ENCODE results near the gene HOXD13. TPM values are rescaled to one million over a fixed set of nuclear protein-coding genes. Genes with fewer than 3 reads are reported as not detected.
A peak's percentile ranks its signal among the peaks of the same experiment; 100 is the strongest.

HOXD13 gene
- total and polyA plus RNA-seq, 2 experiments from 2014 or later: not detected

DNA sequence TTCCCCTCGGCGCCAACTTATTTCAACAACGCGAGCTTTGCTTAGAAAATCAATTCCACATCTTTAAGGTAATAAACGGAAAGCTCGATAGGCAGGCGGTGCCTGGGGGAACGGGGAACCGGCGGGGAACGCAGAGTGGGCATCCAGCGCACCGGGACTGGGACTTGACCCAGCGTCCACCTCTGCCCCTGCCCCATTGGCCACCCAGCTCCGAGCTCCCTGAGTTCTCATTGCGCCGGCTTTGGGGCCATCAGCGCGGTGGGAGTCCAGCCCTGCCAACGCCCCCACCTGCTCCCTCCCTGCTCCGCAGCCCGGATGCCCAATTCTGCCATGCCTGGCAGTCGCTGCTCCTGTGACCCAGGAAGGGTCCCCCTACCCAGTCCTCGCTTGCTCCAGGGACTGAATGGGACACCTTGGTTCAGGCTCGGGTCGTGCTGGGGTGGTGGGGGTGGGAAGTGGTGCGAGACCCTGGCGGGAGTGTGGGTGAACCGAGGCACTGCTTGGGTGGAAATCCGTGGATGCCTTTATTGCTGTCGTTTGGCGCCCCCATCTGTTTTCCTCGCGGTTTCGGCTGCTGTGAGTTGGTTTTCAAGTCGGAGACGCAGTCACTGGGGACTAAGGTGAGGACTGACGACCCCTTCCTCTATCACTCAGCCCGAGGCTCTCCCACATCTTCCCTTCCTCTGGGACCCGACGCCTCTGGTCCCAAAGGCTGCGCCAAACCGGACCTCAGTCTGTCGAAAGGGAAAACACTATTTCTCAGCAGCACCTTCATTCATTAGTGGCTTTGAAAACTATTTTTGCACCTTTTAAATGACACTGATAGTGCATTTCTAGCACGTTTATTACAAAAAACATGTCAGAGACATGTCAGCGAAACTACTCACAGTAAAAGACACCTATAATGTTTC is 6.4 kb upstream of the HOXD13 start (continued):
- TF ChIP-seq, protein P1, sequence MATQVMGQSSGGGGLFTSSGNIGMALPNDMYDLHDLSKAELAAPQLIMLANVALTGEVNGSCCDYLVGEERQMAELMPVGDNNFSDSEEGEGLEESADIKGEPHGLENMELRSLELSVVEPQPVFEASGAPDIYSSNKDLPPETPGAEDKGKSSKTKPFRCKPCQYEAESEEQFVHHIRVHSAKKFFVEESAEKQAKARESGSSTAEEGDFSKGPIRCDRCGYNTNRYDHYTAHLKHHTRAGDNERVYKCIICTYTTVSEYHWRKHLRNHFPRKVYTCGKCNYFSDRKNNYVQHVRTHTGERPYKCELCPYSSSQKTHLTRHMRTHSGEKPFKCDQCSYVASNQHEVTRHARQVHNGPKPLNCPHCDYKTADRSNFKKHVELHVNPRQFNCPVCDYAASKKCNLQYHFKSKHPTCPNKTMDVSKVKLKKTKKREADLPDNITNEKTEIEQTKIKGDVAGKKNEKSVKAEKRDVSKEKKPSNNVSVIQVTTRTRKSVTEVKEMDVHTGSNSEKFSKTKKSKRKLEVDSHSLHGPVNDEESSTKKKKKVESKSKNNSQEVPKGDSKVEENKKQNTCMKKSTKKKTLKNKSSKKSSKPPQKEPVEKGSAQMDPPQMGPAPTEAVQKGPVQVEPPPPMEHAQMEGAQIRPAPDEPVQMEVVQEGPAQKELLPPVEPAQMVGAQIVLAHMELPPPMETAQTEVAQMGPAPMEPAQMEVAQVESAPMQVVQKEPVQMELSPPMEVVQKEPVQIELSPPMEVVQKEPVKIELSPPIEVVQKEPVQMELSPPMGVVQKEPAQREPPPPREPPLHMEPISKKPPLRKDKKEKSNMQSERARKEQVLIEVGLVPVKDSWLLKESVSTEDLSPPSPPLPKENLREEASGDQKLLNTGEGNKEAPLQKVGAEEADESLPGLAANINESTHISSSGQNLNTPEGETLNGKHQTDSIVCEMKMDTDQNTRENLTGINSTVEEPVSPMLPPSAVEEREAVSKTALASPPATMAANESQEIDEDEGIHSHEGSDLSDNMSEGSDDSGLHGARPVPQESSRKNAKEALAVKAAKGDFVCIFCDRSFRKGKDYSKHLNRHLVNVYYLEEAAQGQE (IDR thresholded peaks at IDR 0.05; ENCODE audit: unreplicated experiment): no peak
- TF ChIP-seq, protein P2, sequence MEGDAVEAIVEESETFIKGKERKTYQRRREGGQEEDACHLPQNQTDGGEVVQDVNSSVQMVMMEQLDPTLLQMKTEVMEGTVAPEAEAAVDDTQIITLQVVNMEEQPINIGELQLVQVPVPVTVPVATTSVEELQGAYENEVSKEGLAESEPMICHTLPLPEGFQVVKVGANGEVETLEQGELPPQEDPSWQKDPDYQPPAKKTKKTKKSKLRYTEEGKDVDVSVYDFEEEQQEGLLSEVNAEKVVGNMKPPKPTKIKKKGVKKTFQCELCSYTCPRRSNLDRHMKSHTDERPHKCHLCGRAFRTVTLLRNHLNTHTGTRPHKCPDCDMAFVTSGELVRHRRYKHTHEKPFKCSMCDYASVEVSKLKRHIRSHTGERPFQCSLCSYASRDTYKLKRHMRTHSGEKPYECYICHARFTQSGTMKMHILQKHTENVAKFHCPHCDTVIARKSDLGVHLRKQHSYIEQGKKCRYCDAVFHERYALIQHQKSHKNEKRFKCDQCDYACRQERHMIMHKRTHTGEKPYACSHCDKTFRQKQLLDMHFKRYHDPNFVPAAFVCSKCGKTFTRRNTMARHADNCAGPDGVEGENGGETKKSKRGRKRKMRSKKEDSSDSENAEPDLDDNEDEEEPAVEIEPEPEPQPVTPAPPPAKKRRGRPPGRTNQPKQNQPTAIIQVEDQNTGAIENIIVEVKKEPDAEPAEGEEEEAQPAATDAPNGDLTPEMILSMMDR (conservative IDR thresholded peaks at IDR 0.05; ENCODE audit: low read depth in 2 of 2): peak; percentile 69 to 72
- TF ChIP-seq, protein P3, sequence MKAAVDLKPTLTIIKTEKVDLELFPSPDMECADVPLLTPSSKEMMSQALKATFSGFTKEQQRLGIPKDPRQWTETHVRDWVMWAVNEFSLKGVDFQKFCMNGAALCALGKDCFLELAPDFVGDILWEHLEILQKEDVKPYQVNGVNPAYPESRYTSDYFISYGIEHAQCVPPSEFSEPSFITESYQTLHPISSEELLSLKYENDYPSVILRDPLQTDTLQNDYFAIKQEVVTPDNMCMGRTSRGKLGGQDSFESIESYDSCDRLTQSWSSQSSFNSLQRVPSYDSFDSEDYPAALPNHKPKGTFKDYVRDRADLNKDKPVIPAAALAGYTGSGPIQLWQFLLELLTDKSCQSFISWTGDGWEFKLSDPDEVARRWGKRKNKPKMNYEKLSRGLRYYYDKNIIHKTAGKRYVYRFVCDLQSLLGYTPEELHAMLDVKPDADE (IDR thresholded peaks at IDR 0.05): no peak
- TF ChIP-seq JUNB (IDR thresholded peaks at IDR 0.05; ENCODE audit: unreplicated experiment) (no peak), NANOG (IDR thresholded peaks at IDR 0.05; ENCODE audit: borderline replicate concordance) (no peak), EZH2phosphoT487 (IDR thresholded peaks at IDR 0.05; ENCODE audit: unreplicated experiment) (peak; percentile 50), CREB1 (CRISPR knock-in tag; IDR thresholded peaks at IDR 0.05; ENCODE audit: low read depth) (no peak), ZNF114 (CRISPR knock-in tag; IDR thresholded peaks at IDR 0.05) (no peak)

DNA sequence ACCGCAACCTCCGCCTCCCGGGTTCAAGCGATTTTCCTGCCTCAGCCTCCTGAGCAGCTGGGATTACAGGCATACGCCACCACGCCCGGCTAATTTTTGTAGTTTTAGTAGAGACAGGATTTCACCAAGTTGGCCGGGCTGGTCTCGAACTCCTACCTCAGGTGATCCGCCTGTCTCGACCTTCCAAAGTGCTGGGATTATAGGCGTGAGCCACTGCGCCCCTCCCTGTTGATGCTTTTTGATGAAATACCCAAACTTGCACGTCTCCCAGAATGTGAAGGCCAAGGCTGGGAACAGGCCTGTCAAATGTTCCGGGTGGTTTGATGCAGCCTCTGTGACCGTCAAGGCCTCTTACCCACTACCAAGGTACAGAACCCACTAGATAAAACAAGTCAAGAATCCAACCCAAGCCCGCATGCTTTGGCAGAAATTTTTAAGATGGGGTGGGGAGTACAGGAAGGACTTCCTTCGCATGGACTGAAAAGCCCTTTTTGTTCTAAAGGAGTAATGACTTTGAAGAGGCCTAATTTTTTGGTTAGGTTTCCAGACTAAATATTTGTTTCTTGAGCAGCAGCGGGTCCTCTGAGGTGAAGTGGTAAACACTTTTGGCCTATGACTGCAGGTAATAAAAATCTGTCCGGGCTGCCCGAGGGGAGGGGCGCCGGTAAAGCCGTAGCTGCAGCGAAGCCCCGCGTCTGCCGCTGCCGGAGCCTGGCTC is 5.0 kb upstream of the HOXD13 start:
- H3K36me3 ChIP-seq (ENCODE audit: insufficient read depth): no peaks in the 10 kb centered on the region
- TF ChIP-seq, protein P2 (conservative IDR thresholded peaks at IDR 0.05; ENCODE audit: low read depth in 2 of 2): no peak

More for the DNA sequence above, 5.0 kb upstream of the HOXD13 start:
- H3K27me3 ChIP-seq (ENCODE audit: insufficient read depth): peaks cover 99% of the 10 kb centered on the region
- H3K4me3 Mint-ChIP-seq: peak overlapping the region; percentile 70; the same call in 2 of the 3 replicates
- peak overlapping the region; percentile 81 for H3K4me2 ChIP-seq
- H3K9me3 Mint-ChIP-seq: peaks cover 10% of the 10 kb centered on the region; the same call in 2 of the 3 replicates
- no peaks in the 10 kb centered on the region for H3K36me3 Mint-ChIP-seq (ENCODE audit: low read depth)
- H3K27ac Mint-ChIP-seq: no peak overlapping the region
- no peaks in the 10 kb centered on the region for H3K79me2 ChIP-seq (replicated peaks; ENCODE audit: insufficient read depth)
- peaks cover 48% of the 10 kb centered on the region for H3F3A ChIP-seq (replicated peaks; ENCODE audit: low read depth)
- H3K9me2 ChIP-seq (ENCODE audit: insufficient read depth): no peaks in the 10 kb centered on the region
- H3K27me3 Mint-ChIP-seq (ENCODE audit: insufficient read depth, low read depth, poor library complexity): peaks cover 98% of the 10 kb centered on the region
- DNase-seq (ENCODE audit: low spot score) (no peak), ATAC-seq (no peak)
- H3K4me3 ChIP-seq: peak overlapping the region; percentile 50
- no peak overlapping the region; the same call in 1 of the 2 replicates for H2AFZ ChIP-seq
- peaks cover 49% of the 10 kb centered on the region for H3K4me1 ChIP-seq (ENCODE audit: insufficient read depth)
- peaks cover 39% of the 10 kb centered on the region for H3K4me1 Mint-ChIP-seq
- no peak overlapping the region for H3K27ac ChIP-seq (ENCODE audit: low read depth)
- peaks cover 47% of the 10 kb centered on the region for H4K20me1 ChIP-seq (replicated peaks; ENCODE audit: insufficient read depth)
